Endothelial cell of umbilical vein (primary cell): ENCODE measurements around the gene ADARB2. TPM values are rescaled to one million over a fixed set of nuclear protein-coding genes. Genes with fewer than 3 reads are reported as not detected.
A peak's percentile ranks its signal among the peaks of the same experiment; 100 is the strongest.

ENCODE experiments used
- Bru-seq: library from RNA; stranded (reverse); fragments of 400-500 nt; gene quantifications from one replicate; lab custom pipeline; 2021; lab: Mats Ljungman, UMichigan
- BruChase-seq, 2 experiments: library from RNA; stranded (reverse); fragments of 400-500 nt; gene quantifications; one replicate each; lab custom pipeline; 2021; lab: Mats Ljungman, UMichigan
- BruUV-seq: library from RNA; stranded (reverse); fragments of 400-500 nt; replicated peaks from 2 replicates; lab custom pipeline; 2021; lab: Mats Ljungman, UMichigan
- CTCF ChIA-PET: fragments of 300-600, 350-600 bp; sonication (Branson Sonifier 250); formaldehyde crosslinking; loops from one replicate; lab custom pipeline; 2021; ENCODE audit warnings: antibody characterized with exemption, inconsistent platforms; lab: Charles Lee
- POLR2A ChIA-PET: fragments of 300-600, 350-600 bp; sonication (Branson Sonifier 250); formaldehyde crosslinking; loops from one replicate; lab custom pipeline; 2021; ENCODE audit warnings: antibody characterized with exemption, inconsistent platforms; lab: Charles Lee
- DNase-seq: peaks from one replicate; pipeline ENCODE4 v3.0.0-alpha.2; 2011; ENCODE audit warnings: low read depth, low spot score
- FAIRE-seq: peaks from 2 replicates; lab custom pipeline; 2011; peaks lifted over from hg19 to GRCh38; lab: Jason Lieb, UNC
- H2AFZ ChIP-seq: 2 replicates; pipeline ENCODE4 v1.6.0; 2012; ENCODE audit warnings: low read depth, low read length, control low read depth, inconsistent platforms
- H3K27ac ChIP-seq: 2 replicates; pipeline ENCODE4 v1.5.1; 2011; ENCODE audit warnings: low read depth, mild to moderate bottlenecking, control low read depth, low read length, moderate library complexity; ENCODE audit not compliant: insufficient read depth
- H3K27me3 ChIP-seq, 2 experiments: 2 replicates each; pipeline versions ENCODE4 v1.6.0 to v1.6.1; 2011; ENCODE audit warnings: low read length in 2 of 2, mixed read lengths in 1 of 2; ENCODE audit not compliant: control insufficient read depth in 2 of 2, insufficient read depth in 2 of 2
- H3K36me3 ChIP-seq, 2 experiments: 2 replicates in 1 of 2; 3 replicates in 1 of 2; pipeline ENCODE4 v1.5.1; 2011; ENCODE audit warnings: low read length in 2 of 2, mild to moderate bottlenecking in 1 of 2, moderate library complexity in 1 of 2; ENCODE audit not compliant: control insufficient read depth in 2 of 2, insufficient read depth in 2 of 2; ENCODE audit errors: extremely low read depth in 1 of 2
- H3K4me1 ChIP-seq: 3 replicates; pipeline ENCODE4 v1.5.1; 2011; ENCODE audit warnings: mild to moderate bottlenecking, low read length; ENCODE audit not compliant: control insufficient read depth, insufficient read depth; ENCODE audit errors: extremely low read depth
- H3K4me2 ChIP-seq: 2 replicates; pipeline ENCODE4 v1.6.1; 2011; ENCODE audit warnings: low read length, control low read depth, mixed read lengths; ENCODE audit not compliant: insufficient read depth
- H3K4me3 ChIP-seq, 3 experiments: fragments of 200-600 bp in 1 of 3; sonication (generic), shearing (Covaris generic) in 1 of 3; replicated peaks in 1 of 3; 2 replicates each; pipeline ENCODE4 v1.5.1; 2011 to 2016; ENCODE audit warnings: control low read depth in 3 of 3, low read length in 3 of 3, mild to moderate bottlenecking in 2 of 3, inconsistent platforms in 1 of 3, low read depth in 1 of 3, moderate library complexity in 1 of 3; ENCODE audit not compliant: insufficient read depth in 1 of 3
- H3K79me2 ChIP-seq: 2 replicates; pipeline ENCODE4 v1.6.0; 2012; ENCODE audit warnings: low read length, inconsistent platforms; ENCODE audit not compliant: control insufficient read depth, insufficient read depth
- H3K9ac ChIP-seq: replicated peaks from 2 replicates; pipeline ENCODE3; 2011; ENCODE audit warnings: low read length, control low read depth; ENCODE audit not compliant: insufficient read depth; ENCODE audit errors: extremely low read depth
- H3K9me1 ChIP-seq: replicated peaks from 3 replicates; pipeline ENCODE4 v1.6.0; 2011; ENCODE audit warnings: mild to moderate bottlenecking, low read length; ENCODE audit not compliant: control insufficient read depth, insufficient read depth; ENCODE audit errors: extremely low read depth
- H3K9me3 ChIP-seq: replicated peaks from 2 replicates; pipeline ENCODE4 v1.5.1; 2012; ENCODE audit warnings: low read length, inconsistent platforms; ENCODE audit not compliant: control insufficient read depth, insufficient read depth
- H4K20me1 ChIP-seq: replicated peaks from 2 replicates; pipeline ENCODE3; 2011; ENCODE audit warnings: mild to moderate bottlenecking, low read length; ENCODE audit not compliant: control insufficient read depth, insufficient read depth; ENCODE audit errors: extremely low read depth
- CTCF ChIP-seq, 2 donors: IDR thresholded peaks; 1 replicate in 1 of 2; 2 replicates in 1 of 2; pipeline ENCODE4 v1.5.1; 2011; ENCODE audit warnings: low read length in 2 of 2, mild to moderate bottlenecking in 2 of 2, moderate library complexity in 2 of 2, control low read depth in 1 of 2, inconsistent platforms in 1 of 2, low read depth in 1 of 2; ENCODE audit not compliant: insufficient read depth in 1 of 2; ENCODE audit errors: extremely low read depth in 1 of 2
- EZH2 ChIP-seq: IDR thresholded peaks from 2 replicates; pipeline ENCODE4 v1.6.1; 2012; ENCODE audit warnings: borderline replicate concordance, low read depth, mild to moderate bottlenecking, moderate library complexity, low read length, inconsistent platforms; ENCODE audit not compliant: severe bottlenecking
- FOS ChIP-seq: IDR thresholded peaks from 2 replicates; pipeline ENCODE4 v1.6.1; 2011; ENCODE audit warnings: mild to moderate bottlenecking, low read length, moderate library complexity, borderline replicate concordance; ENCODE audit not compliant: insufficient read depth
- GATA2 ChIP-seq: IDR thresholded peaks from 2 replicates; pipeline ENCODE4 v1.7.0; 2011; ENCODE audit warnings: low read depth, mild to moderate bottlenecking, moderate library complexity, mixed read lengths, low read length; ENCODE audit not compliant: insufficient read length, insufficient read depth
- JUN ChIP-seq: IDR thresholded peaks from 2 replicates; pipeline ENCODE4 v1.6.1; 2011; ENCODE audit warnings: borderline replicate concordance, low read depth; ENCODE audit not compliant: insufficient read length, insufficient read depth
- MAX ChIP-seq: IDR thresholded peaks from 2 replicates; pipeline ENCODE4 v1.6.1; 2011; ENCODE audit not compliant: insufficient read depth, insufficient read length
- MYC ChIP-seq: IDR thresholded peaks from one replicate; pipeline ENCODE4 v1.6.1; 2011; ENCODE audit warnings: mild to moderate bottlenecking, low read depth, low read length
- POLR2A ChIP-seq: IDR thresholded peaks from 2 replicates; pipeline ENCODE4 v1.6.1; 2012; ENCODE audit warnings: low read depth, mild to moderate bottlenecking, control low read depth, low read length
- POLR2AphosphoS5 ChIP-seq: IDR thresholded peaks from 2 replicates; pipeline ENCODE4 v1.6.1; 2012; ENCODE audit warnings: low read depth, mild to moderate bottlenecking, control low read depth, low read length, moderate library complexity; ENCODE audit not compliant: insufficient read depth
- dilution Hi-C: fragments of 300-500 bp; cut with MboI; formaldehyde crosslinking; loops from one replicate; pipeline ENCODE4 v1.15.0; 2019; ENCODE audit warnings: low sequenced_read_pairs; ENCODE audit not compliant: extremely low pct_ligation_motif_present
- intact Hi-C: fragments of 100-400 bp; cut with micrococcal nuclease; formaldehyde crosslinking; loops from one replicate; pipeline ENCODE4 v1.10.0; 2022
- long read RNA-seq: library from polyadenylated mRNA; stranded (forward); transcript quantifications from one replicate; pipeline ENCODE4 v2.0.0, GENCODE V29; 2021
- polyA minus RNA-seq, 3 experiments: library from RNA; depleted of rRNA, polyadenylated mRNA; stranded (reverse); fragments of >200 nt; gene quantifications; 1 replicate in 1 of 3; 2 replicates in 2 of 3; pipeline ENCODE4 v1.2.3, GENCODE V29; 2011
- polyA plus RNA-seq, 4 experiments: library from polyadenylated mRNA; depleted of rRNA in 3 of 4; stranded (reverse) in 3 of 4; unstranded in 1 of 4; fragments of >200 nt; gene quantifications; 2 replicates each; pipeline versions ENCODE4 v1.2.1 to v1.2.3, GENCODE V29; 2011 to 2012; ENCODE audit warnings: missing spikeins in 1 of 4
- total RNA-seq: library from RNA; stranded (reverse); gene quantifications from 2 replicates; pipeline ENCODE4 v1.2.3, GENCODE V29; 2021

Gene ADARB2
- total RNA-seq (not detected in 2 replicates), polyA plus RNA-seq (not detected in 2 replicates), polyA minus RNA-seq (not detected in 2 replicates), Bru-seq, nascent RNA (percentile 1 among the genes with signal in this experiment), BruChase-seq, experiment 1, labeled RNA remaining after a 6-hour chase (percentile 4 among the genes with signal in this experiment), BruChase-seq, experiment 2, labeled RNA remaining after a 2-hour chase (percentile 4 among the genes with signal in this experiment)
- polyA plus RNA-seq (2011; cell fraction: cytosol; rRNA removed), result not detected in 2 replicates
- polyA plus RNA-seq (2011; cell fraction: nucleus; rRNA removed), result not detected in 2 replicates
- polyA plus RNA-seq (2012), result not detected in 2 replicates
- not detected for polyA minus RNA-seq (2011; cell fraction: cytosol; rRNA and poly(A)+ RNA removed)
- polyA minus RNA-seq (2011; cell fraction: nucleus; rRNA and poly(A)+ RNA removed), result not detected in 2 replicates
- long read RNA-seq, result 0 reads

DNA sequence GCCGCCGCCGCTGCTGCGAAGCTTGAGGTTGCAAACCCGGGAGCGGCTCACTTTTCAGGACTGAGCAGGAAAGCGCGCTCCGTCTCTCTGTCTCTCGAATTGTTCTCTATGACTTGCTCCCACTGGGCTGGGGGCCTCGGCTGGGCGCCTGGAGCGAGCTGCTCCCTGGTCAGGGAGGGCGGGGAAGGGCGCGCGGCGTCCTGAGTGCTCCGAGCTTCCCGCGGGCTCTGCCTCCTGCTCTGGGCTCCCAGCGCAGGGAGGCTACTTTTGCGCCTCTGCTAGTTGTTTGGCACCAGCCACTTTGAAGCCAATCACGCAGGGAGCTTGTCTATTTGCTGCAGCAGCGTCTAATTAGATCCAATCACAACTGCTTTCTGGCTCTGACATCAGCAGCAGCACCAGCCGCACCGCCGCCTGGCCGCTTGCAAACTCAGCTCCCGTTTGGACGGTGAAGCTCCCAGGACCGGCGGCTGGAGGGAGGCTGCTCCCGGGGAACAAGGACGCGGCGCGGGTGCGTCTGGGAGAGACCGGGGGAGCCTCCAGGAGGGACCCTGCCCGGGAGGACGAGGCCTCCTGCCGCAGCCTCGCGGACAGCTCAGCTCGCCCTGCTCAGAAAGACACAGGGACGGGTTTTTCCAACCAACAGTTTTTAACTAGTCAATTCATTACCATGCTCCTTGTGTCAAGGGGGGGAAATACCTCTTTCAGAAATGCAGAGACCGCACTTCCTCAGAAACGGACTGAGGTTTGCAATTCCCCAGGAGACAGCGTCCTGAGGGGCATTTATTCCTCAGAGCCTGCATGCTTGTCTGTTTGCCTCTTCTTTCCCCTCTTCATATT is at the start of gene ADARB2:
Gene ADARB2 (minus strand): TSS at position 304 of the 840 bp plus-strand sequence.
- Histone ChIP-seq H3K79me2 (no peaks in the 10 kb centered on the region), H4K20me1 (no peaks in the 10 kb centered on the region), H2AFZ (no peak within 1 kb of the TSS), H3K27me3 (no peaks in the 10 kb centered on the region), H3K27ac (no peak within 1 kb of the TSS), H3K36me3 (no peaks in the 10 kb centered on the region), H3K4me1 (no peaks in the 10 kb centered on the region), H3K9me3 (no peaks in the 10 kb centered on the region), H3K9me1 (no peaks in the 10 kb centered on the region), H3K9ac (no peak within 1 kb of the TSS), H3K4me3 (no peak within 1 kb of the TSS), H3K4me2 (no peak within 1 kb of the TSS)
- CTCF ChIA-PET, result no interaction called here
- intact Hi-C loops (no loop called here), dilution Hi-C loops (no loop called here)
- no peak for FAIRE-seq
- no TSS peak for BruUV-seq
- POLR2A ChIA-PET, result no interaction called here
- no peak for DNase-seq
- TF ChIP-seq MYC (no peak), POLR2AphosphoS5 (no peak), JUN (no peak), MAX (no peak), CTCF (IDR thresholded peaks at IDR 0.05; ENCODE audit: extremely low read depth in 1 of 2, insufficient read depth in 1 of 2, low read depth in 1 of 2, low read length in 2 of 2) (no peak), EZH2 (no peak), GATA2 (no peak), FOS (no peak), POLR2A (no peak)
